DND-41 (cell line): ENCODE results near the gene ARHGAP26.

Source experiments
- ATAC-seq: fragments of 200-7000 bp; cut with Tn5 transposase; 3 replicates; pipeline ENCODE4 v1.9.1; 2021; ENCODE audit warnings: low read depth; ENCODE audit not compliant: insufficient read depth
- DNase-seq: peaks from one replicate; pipeline ENCODE4 v3.0.0-alpha.2; 2020
- H2AFZ ChIP-seq: 2 replicates; pipeline ENCODE4 v1.6.0; 2012; ENCODE audit warnings: low read depth, low read length
- H3K27ac ChIP-seq: 2 replicates; pipeline ENCODE4 v1.5.1; 2012; ENCODE audit warnings: low read length, inconsistent platforms
- H3K27me3 ChIP-seq: fragments of 200-600 bp; sonication (generic); 2 replicates; pipeline ENCODE4 v1.6.0; 2012; ENCODE audit warnings: low read length, mild to moderate bottlenecking, inconsistent platforms; ENCODE audit not compliant: insufficient read depth, poor library complexity
- H3K36me3 ChIP-seq: 2 replicates; pipeline ENCODE4 v1.5.1; 2012; ENCODE audit warnings: low read length, inconsistent platforms; ENCODE audit not compliant: insufficient read depth
- H3K4me1 ChIP-seq: 2 replicates; pipeline ENCODE4 v1.5.1; 2012; ENCODE audit warnings: mild to moderate bottlenecking, low read length; ENCODE audit not compliant: insufficient read depth
- H3K4me2 ChIP-seq: 2 replicates; pipeline ENCODE4 v1.6.0; 2012; ENCODE audit warnings: mild to moderate bottlenecking, moderate library complexity, low read length, inconsistent platforms; ENCODE audit not compliant: insufficient read depth
- H3K4me3 ChIP-seq, 2 experiments: fragments of 200-600 bp in 1 of 2; shearing (Covaris generic) in 1 of 2; 2 replicates each; pipeline ENCODE4 v1.5.1; 2012 to 2016; ENCODE audit warnings: inconsistent platforms in 2 of 2, low read length in 2 of 2, mild to moderate bottlenecking in 2 of 2, low read depth in 1 of 2, moderate library complexity in 1 of 2
- H3K79me2 ChIP-seq: 2 replicates; pipeline ENCODE4 v1.6.0; 2012; ENCODE audit warnings: low read length, inconsistent platforms; ENCODE audit not compliant: insufficient read depth
- H3K9ac ChIP-seq: 2 replicates; pipeline ENCODE4 v1.6.0; 2012; ENCODE audit warnings: low read depth, mild to moderate bottlenecking, inconsistent platforms, low read length, moderate library complexity
- H3K9me3 ChIP-seq: 2 replicates; pipeline ENCODE4 v1.5.1; 2012; ENCODE audit warnings: low read length, moderate library complexity, mild to moderate bottlenecking, inconsistent platforms; ENCODE audit not compliant: insufficient read depth, severe bottlenecking
- H4K20me1 ChIP-seq: 2 replicates; pipeline ENCODE4 v1.6.0; 2012; ENCODE audit warnings: low read length; ENCODE audit not compliant: insufficient read depth
- EZH2 ChIP-seq: IDR thresholded peaks from 3 replicates; pipeline ENCODE4 v1.6.1; 2012; ENCODE audit warnings: borderline replicate concordance, low read depth, mild to moderate bottlenecking, moderate library complexity, low read length, inconsistent platforms; ENCODE audit not compliant: severe bottlenecking
- TF ChIP-seq, protein P1 (sequence below): IDR thresholded peaks from 2 replicates; pipeline ENCODE4 v1.5.1; 2012; ENCODE audit warnings: borderline replicate concordance, low read length, moderate library complexity, mild to moderate bottlenecking; ENCODE audit not compliant: poor library complexity, severe bottlenecking; ENCODE audit errors: extremely low read depth

The ARHGAP26 gene

DNA sequence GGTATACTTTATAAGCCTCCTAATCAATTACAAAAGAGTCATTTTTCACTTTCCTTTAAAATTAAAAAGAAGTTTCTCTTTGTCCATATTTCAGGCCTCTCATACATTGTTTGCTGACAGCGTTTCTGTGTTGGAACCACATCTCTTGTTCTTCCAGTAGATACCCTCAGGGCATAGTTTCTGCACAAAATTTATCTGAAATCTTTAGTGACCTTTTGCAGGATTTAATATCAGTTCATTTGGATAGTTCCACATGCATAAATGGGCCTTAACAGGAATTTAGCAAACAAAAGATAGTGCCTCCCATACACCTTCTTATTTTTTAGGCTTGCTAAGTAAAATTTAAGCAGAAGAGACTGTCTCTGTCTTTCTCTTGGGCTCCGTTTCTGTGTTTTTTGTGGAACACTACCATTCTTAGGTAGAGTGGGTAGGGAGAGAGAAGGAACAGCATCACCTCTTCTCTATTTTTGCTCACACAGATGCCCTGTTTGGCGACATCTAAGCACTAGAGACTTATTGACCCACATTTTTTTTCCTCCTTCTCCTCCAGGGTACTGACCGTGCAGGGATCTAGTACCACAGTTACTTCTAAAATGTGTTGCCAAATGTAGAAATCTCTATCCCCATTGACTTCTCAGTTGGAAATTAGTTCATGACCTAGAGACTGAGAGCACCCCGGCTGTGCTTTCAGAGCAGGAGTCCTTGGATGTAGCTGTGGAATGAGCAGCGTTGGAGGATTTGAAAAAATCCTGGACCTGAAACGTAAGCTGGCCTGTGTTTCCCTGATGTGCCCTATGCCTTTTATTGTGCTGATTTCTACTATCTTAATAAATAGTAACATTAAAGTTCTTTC, 22.1 kb downstream of the ARHGAP26 start:
- no peaks in the 10 kb centered on the region for H4K20me1 ChIP-seq
- no peak overlapping the region for H3K4me3 ChIP-seq
- DNase-seq (no peak), ATAC-seq (no peak)
- H3K9ac ChIP-seq = no peak overlapping the region
- no peak overlapping the region for H2AFZ ChIP-seq
- peaks cover 25% of the 10 kb centered on the region for H3K79me2 ChIP-seq
- TF ChIP-seq, protein P1, sequence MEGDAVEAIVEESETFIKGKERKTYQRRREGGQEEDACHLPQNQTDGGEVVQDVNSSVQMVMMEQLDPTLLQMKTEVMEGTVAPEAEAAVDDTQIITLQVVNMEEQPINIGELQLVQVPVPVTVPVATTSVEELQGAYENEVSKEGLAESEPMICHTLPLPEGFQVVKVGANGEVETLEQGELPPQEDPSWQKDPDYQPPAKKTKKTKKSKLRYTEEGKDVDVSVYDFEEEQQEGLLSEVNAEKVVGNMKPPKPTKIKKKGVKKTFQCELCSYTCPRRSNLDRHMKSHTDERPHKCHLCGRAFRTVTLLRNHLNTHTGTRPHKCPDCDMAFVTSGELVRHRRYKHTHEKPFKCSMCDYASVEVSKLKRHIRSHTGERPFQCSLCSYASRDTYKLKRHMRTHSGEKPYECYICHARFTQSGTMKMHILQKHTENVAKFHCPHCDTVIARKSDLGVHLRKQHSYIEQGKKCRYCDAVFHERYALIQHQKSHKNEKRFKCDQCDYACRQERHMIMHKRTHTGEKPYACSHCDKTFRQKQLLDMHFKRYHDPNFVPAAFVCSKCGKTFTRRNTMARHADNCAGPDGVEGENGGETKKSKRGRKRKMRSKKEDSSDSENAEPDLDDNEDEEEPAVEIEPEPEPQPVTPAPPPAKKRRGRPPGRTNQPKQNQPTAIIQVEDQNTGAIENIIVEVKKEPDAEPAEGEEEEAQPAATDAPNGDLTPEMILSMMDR = no peak
- TF ChIP-seq EZH2 = no peak
- H3K9me3 ChIP-seq = no peaks in the 10 kb centered on the region
- no peak overlapping the region for H3K4me2 ChIP-seq
- no peak overlapping the region for H3K27ac ChIP-seq
- H3K4me1 ChIP-seq = peaks cover 12% of the 10 kb centered on the region
- no peaks in the 10 kb centered on the region for H3K27me3 ChIP-seq
- no peaks in the 10 kb centered on the region for H3K36me3 ChIP-seq

DNA sequence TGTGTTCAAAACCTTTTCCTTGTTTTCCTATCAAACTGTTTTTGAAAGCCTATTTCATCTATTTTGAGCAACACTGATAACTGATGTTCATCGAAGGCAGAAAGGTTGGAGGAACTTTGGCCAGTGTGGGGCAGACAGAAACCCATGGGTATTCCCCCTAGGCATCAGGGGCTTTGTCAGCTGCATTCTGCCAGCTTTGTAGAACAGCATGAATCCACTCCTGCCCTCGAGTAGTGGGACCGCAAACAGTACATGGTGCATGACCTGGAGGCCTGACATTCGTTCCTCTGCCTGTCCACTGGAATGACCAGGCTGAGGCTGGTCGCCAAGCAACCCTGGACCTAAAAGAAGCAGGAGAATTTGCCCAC, 22.7 kb downstream of the ARHGAP26 start:
- Histone ChIP-seq H3K27ac (no peak overlapping the region), H3K79me2 (peaks cover 28% of the 10 kb centered on the region), H3K36me3 (no peaks in the 10 kb centered on the region), H3K4me3 (no peak overlapping the region), H3K4me2 (no peak overlapping the region), H4K20me1 (no peaks in the 10 kb centered on the region), H3K4me1 (peaks cover 18% of the 10 kb centered on the region), H2AFZ (no peak overlapping the region), H3K27me3 (no peaks in the 10 kb centered on the region), H3K9ac (no peak overlapping the region), H3K9me3 (no peaks in the 10 kb centered on the region)
- no peak for DNase-seq
- no peak for ATAC-seq
- TF ChIP-seq, protein P1 = no peak
- no peak for TF ChIP-seq EZH2

DNA sequence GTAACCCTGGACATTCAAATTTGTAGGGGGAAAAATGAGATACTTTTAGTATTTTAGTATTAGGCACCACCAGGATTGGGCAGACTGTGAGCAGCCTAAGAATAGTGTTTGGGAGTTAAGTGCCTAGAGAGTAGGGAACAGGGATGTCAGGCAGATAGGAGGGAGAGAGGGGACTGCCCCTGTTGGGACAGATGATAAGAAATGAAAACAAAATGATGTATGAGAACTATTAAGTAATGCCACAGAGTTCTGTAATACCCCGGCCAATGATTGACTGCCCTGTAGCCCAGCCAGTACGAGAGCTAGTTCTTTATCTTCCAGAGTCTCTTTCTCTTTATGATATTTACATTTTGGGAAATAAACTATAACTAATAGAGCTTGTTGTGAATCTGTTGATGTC, 24.4 kb downstream of the ARHGAP26 start:
- Histone ChIP-seq H3K27ac (no peak overlapping the region), H3K27me3 (no peaks in the 10 kb centered on the region), H2AFZ (no peak overlapping the region), H3K36me3 (no peaks in the 10 kb centered on the region), H3K4me1 (peaks cover 35% of the 10 kb centered on the region), H3K4me3 (no peak overlapping the region), H3K4me2 (no peak overlapping the region), H3K9me3 (no peaks in the 10 kb centered on the region), H3K79me2 (peaks cover 36% of the 10 kb centered on the region), H4K20me1 (no peaks in the 10 kb centered on the region), H3K9ac (no peak overlapping the region)
- no peak for TF ChIP-seq EZH2
- TF ChIP-seq, protein P1 = no peak
- DNase-seq = no peak
- no peak for ATAC-seq

DNA sequence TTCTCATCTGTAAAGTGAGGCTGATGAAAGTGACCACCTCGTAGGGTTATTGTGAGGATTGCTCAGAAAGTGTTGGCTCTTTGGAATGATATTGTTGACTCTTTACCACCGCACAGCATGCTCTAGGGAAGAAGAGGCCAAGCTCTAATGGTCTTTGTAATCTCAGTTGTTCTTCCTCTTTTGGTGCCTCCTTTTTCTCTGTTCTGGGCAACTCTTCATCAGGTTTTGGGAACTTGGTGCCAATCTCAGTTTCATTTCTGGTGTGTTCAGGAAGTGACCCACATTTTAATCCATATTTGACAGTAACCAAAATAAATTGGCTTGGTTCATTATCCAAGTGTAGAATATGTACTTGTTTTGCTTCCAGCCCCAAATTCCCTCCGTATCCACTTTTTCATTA, 25.1 kb downstream of the ARHGAP26 start:
- ATAC-seq (no peak), DNase-seq (no peak)
- Histone ChIP-seq H3K4me3 (no peak overlapping the region), H3K9me3 (no peaks in the 10 kb centered on the region), H2AFZ (no peak overlapping the region), H3K79me2 (peaks cover 40% of the 10 kb centered on the region), H3K27ac (no peak overlapping the region), H4K20me1 (no peaks in the 10 kb centered on the region), H3K36me3 (no peaks in the 10 kb centered on the region), H3K9ac (no peak overlapping the region), H3K27me3 (no peaks in the 10 kb centered on the region), H3K4me2 (no peak overlapping the region), H3K4me1 (peaks cover 42% of the 10 kb centered on the region)
- no peak for TF ChIP-seq EZH2
- TF ChIP-seq, protein P1 = no peak
